Prostate gland (tissue), 2 donors: Measurements from ENCODE around the gene CTNND1.

Source experiments
- POLR2AphosphoS5 ChIP-seq: sonication (generic); formaldehyde crosslinking; IDR thresholded peaks from one replicate; pipeline ENCODE4 v1.6.1; 2017; ENCODE audit warnings: antibody characterized with exemption
- TF ChIP-seq, protein P1 (sequence below), 4 experiments: fragments of 200-600 bp in 2 of 4; fragments of 450-650 bp in 2 of 4; sonication (generic) in 2 of 4; IDR thresholded peaks; 1 replicate in 3 of 4; 2 replicates in 1 of 4; pipeline ENCODE4 v1.5.1; 2016 to 2019; ENCODE audit warnings: antibody characterized with exemption in 4 of 4, mild to moderate bottlenecking in 2 of 4, moderate library complexity in 2 of 4

GRCh38 chr11:57815877-57816276 is 54.3 kb downstream of the CTNND1 start:
- TF ChIP-seq, protein P1, sequence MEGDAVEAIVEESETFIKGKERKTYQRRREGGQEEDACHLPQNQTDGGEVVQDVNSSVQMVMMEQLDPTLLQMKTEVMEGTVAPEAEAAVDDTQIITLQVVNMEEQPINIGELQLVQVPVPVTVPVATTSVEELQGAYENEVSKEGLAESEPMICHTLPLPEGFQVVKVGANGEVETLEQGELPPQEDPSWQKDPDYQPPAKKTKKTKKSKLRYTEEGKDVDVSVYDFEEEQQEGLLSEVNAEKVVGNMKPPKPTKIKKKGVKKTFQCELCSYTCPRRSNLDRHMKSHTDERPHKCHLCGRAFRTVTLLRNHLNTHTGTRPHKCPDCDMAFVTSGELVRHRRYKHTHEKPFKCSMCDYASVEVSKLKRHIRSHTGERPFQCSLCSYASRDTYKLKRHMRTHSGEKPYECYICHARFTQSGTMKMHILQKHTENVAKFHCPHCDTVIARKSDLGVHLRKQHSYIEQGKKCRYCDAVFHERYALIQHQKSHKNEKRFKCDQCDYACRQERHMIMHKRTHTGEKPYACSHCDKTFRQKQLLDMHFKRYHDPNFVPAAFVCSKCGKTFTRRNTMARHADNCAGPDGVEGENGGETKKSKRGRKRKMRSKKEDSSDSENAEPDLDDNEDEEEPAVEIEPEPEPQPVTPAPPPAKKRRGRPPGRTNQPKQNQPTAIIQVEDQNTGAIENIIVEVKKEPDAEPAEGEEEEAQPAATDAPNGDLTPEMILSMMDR (IDR thresholded peaks at IDR 0.05), result no peak
- no peak for TF ChIP-seq POLR2AphosphoS5
